Breast epithelium (tissue), 4 donors: ENCODE data around the gene IL37. TPM values are rescaled to one million over a fixed set of nuclear protein-coding genes. Genes with fewer than 3 reads are reported as not detected.
"Not testable (repeated sequence)": the region's sequence is repeated elsewhere in the genome, so short reads cannot be mapped to it uniquely, and the experiment has no call there.

Experiments
- DNase-seq, 2 donors: peaks; one replicate each; pipeline ENCODE4 v3.0.0-alpha.2; 2019; ENCODE audit warnings: low spot score in 2 of 2
- H3K27ac ChIP-seq, 2 donors: fragments of 200-600 bp; sonication (generic) in 1 of 2; one replicate each; pipeline ENCODE4 v1.5.1; 2016 to 2019; ENCODE audit warnings: mild to moderate bottlenecking in 1 of 2
- H3K27me3 ChIP-seq, 2 donors: fragments of 200-600 bp; sonication (generic) in 1 of 2; one replicate each; pipeline versions ENCODE4 v1.5.1 to v1.6.0; 2017 to 2019; ENCODE audit warnings: control low read depth in 1 of 2, mild to moderate bottlenecking in 1 of 2
- H3K36me3 ChIP-seq: fragments of 200-600 bp; one replicate; pipeline ENCODE4 v1.5.1; 2019
- H3K4me1 ChIP-seq, 2 donors: fragments of 200-600 bp; sonication (generic); one replicate each; pipeline ENCODE4 v1.5.1; 2016 to 2019; ENCODE audit warnings: control low read depth in 1 of 2
- H3K4me3 ChIP-seq, 3 donors: fragments of 200-600 bp; sonication (generic); 1 replicate in 2 of 3; 2 replicates in 1 of 3; pipeline ENCODE4 v1.5.1; 2016 to 2019; ENCODE audit warnings: mild to moderate bottlenecking in 3 of 3, moderate library complexity in 2 of 3
- H3K9me3 ChIP-seq, 2 donors: fragments of 200-600 bp; sonication (generic) in 1 of 2; one replicate each; pipeline ENCODE4 v1.5.1; 2016 to 2019; ENCODE audit warnings: control low read depth in 1 of 2
- CTCF ChIP-seq, 3 donors: fragments of 450-650 bp; IDR thresholded peaks; one replicate each; pipeline ENCODE4 v1.5.1; 2016 to 2017; ENCODE audit warnings: antibody characterized with exemption in 3 of 3, mild to moderate bottlenecking in 3 of 3, moderate library complexity in 3 of 3
- POLR2A ChIP-seq: fragments of 450-650 bp; IDR thresholded peaks from one replicate; pipeline ENCODE4 v1.6.1; 2016; ENCODE audit warnings: antibody characterized with exemption, mild to moderate bottlenecking, moderate library complexity
- POLR2AphosphoS5 ChIP-seq, 3 donors: sonication (generic); formaldehyde crosslinking; IDR thresholded peaks; one replicate each; pipeline ENCODE4 v1.6.1; 2017; ENCODE audit warnings: antibody characterized with exemption in 3 of 3
- intact Hi-C: fragments of 100-400 bp; cut with DNase I; formaldehyde crosslinking; loops from one replicate; pipeline ENCODE4 v1.15.1; 2023; ENCODE audit warnings: low total_unique reads
- total RNA-seq, 3 donors: library from RNA; depleted of rRNA; stranded (reverse); fragments of >200 nt; gene quantifications; one replicate each; pipeline ENCODE4 v1.1.0, GENCODE V29; 2016

Gene IL37
- total RNA-seq, 3 donors from 2014 or later: not detected

- Histone ChIP-seq H3K36me3 (no peaks in the 10 kb centered on the region), H3K27me3 (peaks cover 0 to 5% of the 10 kb centered on the region in 2 donors), H3K4me3 (no peak overlapping the region), H3K9me3 (no peaks in the 10 kb centered on the region), H3K4me1 (no peaks in the 10 kb centered on the region), H3K27ac (no peak overlapping the region)
- intact Hi-C loops: no loop called here
- TF ChIP-seq POLR2AphosphoS5 (IDR thresholded peaks at IDR 0.05) (no peak), POLR2A (no peak), CTCF (IDR thresholded peaks at IDR 0.05) (no peak)
- no peak for DNase-seq
These were observed 8.1 kb upstream of the IL37 start for GRCh38 chr2:112902816-112903215.

- H3K27ac ChIP-seq: no peak overlapping the region
- H3K4me3 ChIP-seq: no peak overlapping the region
- H3K4me1 ChIP-seq: no peaks in the 10 kb centered on the region
- intact Hi-C loops: no loop called here
- DNase-seq: no peak
- no peaks in the 10 kb centered on the region for H3K36me3 ChIP-seq
- TF ChIP-seq CTCF (IDR thresholded peaks at IDR 0.05) (no peak), POLR2AphosphoS5 (IDR thresholded peaks at IDR 0.05) (no peak), POLR2A (no peak)
- H3K27me3 ChIP-seq: no peaks in the 10 kb centered on the region
- H3K9me3 ChIP-seq: no peaks in the 10 kb centered on the region
These were observed 6.1 kb upstream of the IL37 start for GRCh38 chr2:112904883-112905282.

GRCh38 chr2:112906276-112906675 is 4.7 kb upstream of the IL37 start:
- no peaks in the 10 kb centered on the region for H3K27me3 ChIP-seq
- DNase-seq: no peak
- no peak for TF ChIP-seq POLR2AphosphoS5 (IDR thresholded peaks at IDR 0.05)
- TF ChIP-seq CTCF (IDR thresholded peaks at IDR 0.05): no peak
- no peak for TF ChIP-seq POLR2A
- no peaks in the 10 kb centered on the region for H3K4me1 ChIP-seq
- no peaks in the 10 kb centered on the region for H3K9me3 ChIP-seq
- no peak overlapping the region for H3K4me3 ChIP-seq
- no peak overlapping the region for H3K27ac ChIP-seq
- no peaks in the 10 kb centered on the region for H3K36me3 ChIP-seq
- intact Hi-C loops: no loop called here

GRCh38 chr2:112907001-112907949 is 3.7 kb upstream of the IL37 start:
- intact Hi-C loops: no loop called here
- H3K9me3 ChIP-seq: no peaks in the 10 kb centered on the region

GRCh38 chr2:112908559-112908958 is 2.4 kb upstream of the IL37 start:
- H3K4me3 ChIP-seq, H3K4me1 ChIP-seq, DNase-seq, intact Hi-C loops, H3K9me3 ChIP-seq, H3K27me3 ChIP-seq, H3K27ac ChIP-seq, H3K36me3 ChIP-seq: not testable (repeated sequence)

More at GRCh38 chr2:112907001-112907949, 3.7 kb upstream of the IL37 start:
- TF ChIP-seq CTCF (IDR thresholded peaks at IDR 0.05) (no peak), POLR2A (no peak), POLR2AphosphoS5 (IDR thresholded peaks at IDR 0.05) (no peak)
- Histone ChIP-seq H3K36me3 (no peaks in the 10 kb centered on the region), H3K4me1 (no peaks in the 10 kb centered on the region), H3K27ac (no peak overlapping the region), H3K4me3 (no peak overlapping the region), H3K27me3 (no peaks in the 10 kb centered on the region)
- no peak for DNase-seq
